HG03354 (cell line): ENCODE data around the gene AAMDC.
"Not testable (repeated sequence)": the region's sequence is repeated elsewhere in the genome, so short reads cannot be mapped to it uniquely, and the experiment has no call there.

ENCODE experiments used
- ATAC-seq: cut with Tn5 transposase; IDR thresholded peaks from one replicate; pipeline ENCODE4 v1.9.1; 2021; ENCODE audit warnings: mild to moderate bottlenecking; ENCODE audit not compliant: unreplicated experiment, poor library complexity, severe bottlenecking

AAMDC gene

DNA sequence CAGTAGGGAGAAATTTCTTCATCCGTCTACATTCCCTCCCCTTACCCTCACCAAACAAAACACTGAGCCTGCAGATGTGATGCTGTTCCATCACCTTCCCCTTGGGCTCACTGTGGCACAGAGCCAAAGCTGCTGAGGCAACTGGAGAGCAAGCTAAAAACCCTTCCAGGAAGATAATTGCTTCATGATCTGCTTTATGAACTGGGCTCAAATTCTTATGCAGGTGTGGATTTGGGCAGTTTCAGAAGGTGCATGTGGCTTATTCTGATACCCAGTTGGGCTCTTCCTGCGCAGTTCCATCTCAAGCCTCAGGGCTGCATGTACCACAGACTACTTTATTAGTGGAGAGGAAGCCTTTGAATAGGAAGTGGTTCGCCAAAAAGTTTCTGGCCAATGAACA is 58.3 kb downstream of the AAMDC start:
- peak; percentile 87 for ATAC-seq

GRCh38 chr11:77882396-77882795 is 61.5 kb downstream of the AAMDC start:
- no peak for ATAC-seq

DNA sequence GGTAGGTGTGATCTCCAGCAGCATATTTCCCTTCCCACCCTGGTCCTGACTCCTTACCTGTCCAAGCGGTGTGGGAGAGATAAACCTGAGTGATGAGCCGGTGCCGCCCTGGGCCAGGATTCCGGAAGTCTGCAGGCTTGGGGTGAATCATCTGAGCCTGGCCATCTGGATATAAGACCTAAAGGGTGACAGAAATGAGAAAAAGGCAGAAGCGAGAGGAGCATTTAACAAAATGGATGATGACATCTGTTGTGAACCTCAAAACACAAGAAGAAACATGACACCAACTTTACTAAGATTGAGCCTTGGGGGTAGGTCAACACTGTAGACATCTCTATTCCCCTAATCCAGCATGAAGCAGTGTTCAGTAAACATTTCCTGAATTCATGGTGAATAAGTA is 62.8 kb downstream of the AAMDC start:
- no peak for ATAC-seq

DNA sequence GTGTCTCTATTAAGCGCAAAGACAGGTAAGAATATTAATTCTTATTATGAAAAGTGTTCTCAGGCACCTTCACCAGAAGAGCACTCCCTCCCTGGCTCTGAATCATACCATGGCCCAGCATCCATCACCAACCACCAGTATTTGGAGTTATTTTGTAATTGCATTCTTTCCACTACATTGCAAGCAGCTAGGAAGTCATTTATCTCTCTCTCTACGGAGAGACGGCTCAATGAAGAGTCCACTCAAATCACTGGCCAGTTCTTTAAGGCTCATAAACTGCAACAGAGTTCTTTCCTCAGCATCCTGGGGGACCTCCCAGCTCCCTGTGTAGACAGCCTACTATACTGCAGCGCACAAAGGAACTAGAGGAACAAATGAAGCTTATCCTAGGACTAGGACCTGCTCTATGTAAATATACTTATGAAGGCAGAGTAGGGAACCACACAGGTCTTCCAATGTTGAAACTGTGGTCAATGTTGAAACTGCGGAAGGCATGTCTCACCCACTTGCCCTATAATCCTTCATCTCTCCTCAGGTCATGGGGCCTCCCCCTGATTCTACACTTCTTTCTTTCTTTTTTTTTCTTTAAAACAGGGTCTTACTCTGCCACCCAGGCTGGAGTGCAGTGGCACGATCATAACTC is 63.4 kb downstream of the AAMDC start:
- ATAC-seq, result no peak

DNA sequence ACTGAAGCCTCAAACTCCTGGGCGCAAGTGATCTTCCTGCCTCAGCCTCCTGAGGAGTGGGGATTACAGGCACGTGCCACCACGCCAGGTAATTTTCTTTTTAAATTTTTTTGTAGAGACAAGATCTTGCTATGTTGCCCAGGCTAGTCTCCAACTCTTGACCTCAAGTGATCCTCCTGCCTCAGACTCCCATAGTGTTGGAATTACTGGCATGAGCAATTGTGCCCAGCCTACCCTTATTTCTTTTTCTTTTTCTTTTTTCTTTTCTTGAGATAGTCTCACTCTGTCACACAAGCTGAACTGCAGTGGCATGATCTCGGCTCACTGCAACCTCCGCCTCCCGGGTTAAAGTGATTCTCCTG is 63.9 kb downstream of the AAMDC start:
- ATAC-seq, result no peak

GRCh38 chr11:77886401-77886800 is 65.5 kb downstream of the AAMDC start:
- no peak for ATAC-seq

DNA sequence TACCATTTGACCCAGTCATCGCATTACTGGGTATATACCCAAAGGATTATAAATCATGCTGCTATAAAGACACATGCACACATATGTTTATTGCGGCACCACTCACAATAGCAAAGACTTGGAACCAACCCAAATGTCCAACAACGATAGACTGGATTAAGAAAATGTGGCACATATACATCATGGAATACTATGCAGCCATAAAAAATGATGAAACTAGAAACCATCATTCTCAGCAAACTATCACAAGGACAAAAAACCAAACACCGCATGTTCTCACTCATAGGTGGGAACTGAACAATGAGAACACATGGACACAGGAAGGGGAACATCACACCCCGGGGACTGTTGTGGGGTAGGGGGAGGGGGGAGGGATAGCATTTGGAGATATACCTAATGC is 68.1 kb downstream of the AAMDC start:
- not testable (repeated sequence) for ATAC-seq

GRCh38 chr11:77890100-77890614 is 69.2 kb downstream of the AAMDC start:
- not testable (repeated sequence) for ATAC-seq

DNA sequence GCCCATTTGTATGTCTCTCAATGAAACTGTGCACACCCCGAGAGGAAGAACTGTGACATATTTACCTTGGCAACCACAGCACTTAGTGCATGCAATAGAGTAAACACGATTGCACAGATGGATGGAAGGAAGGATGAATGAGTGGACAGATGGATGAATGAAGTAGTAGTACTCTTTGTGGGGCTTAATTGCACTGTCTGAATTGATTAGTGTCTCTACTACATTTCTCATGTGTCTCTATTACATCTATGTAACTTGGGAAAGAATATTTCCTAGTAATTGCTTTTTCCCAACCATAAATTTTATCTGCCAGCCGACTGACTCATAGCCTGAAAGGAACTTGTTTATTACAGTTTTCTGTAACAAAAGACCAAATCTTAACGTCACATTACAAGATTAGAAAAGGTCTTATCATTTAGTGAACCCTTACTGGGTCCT is 69.7 kb downstream of the AAMDC start:
- ATAC-seq, result not testable (repeated sequence)

DNA sequence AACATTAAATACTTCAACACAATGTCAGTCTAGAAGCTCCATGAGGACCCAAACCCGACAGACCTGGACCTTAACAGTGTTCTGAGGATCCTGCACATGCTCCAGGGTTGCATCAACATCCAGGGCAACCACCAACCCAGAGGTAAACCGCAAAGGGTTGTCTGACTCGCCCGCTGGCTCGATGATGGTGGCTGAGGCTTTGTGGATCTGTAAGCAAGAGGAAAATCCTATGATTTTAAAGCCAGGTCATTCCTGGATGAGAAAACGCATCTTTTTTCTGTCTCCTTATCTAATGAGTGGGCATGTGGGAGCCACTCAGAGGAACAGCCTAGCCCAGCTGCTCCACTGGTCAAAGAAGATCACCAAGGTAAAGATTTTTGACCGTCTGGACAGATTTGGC is 70.3 kb downstream of the AAMDC start:
- ATAC-seq, result not testable (repeated sequence)

GRCh38 chr11:77891703-77892102 is 70.8 kb downstream of the AAMDC start:
- ATAC-seq, result not testable (repeated sequence)

DNA sequence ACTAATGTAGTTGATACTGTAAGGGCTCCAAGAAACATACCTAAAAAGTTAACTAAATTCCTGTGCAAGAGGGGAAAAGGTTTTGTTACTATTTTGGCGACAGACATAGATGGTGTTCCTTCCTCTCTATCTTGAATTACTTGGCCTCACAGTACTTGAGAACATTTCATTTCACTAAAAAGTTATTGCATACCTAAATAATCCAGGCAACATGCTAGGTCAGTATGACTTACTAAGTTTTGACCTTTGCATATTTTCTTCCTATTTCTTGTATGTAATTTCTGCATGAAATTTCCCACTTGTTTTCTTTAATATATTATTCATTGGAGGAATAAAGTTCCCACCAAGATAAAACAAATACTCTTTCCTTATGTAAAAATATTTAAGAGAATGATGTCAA is 74.0 kb downstream of the AAMDC start:
- ATAC-seq, result not testable (repeated sequence)

DNA sequence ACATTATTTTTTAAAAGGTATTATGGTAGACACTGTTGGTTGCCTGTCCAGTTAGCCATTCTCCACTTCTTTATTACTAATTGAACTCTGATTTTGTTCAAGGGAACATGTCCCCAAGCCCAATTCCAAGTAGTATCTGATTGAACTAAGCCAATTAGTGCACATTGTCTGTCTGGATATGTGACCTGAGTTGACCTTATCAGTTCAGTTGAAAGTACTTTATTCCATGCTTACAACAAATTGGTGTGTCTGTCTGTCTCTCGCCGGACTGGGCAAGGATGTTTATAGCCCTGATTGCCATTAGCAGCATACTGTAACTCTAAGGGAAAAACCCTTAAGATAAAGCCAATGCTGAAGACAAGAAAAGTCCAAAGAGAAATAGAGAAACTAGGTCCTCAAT is 87.9 kb downstream of the AAMDC start:
- no peak for ATAC-seq

DNA sequence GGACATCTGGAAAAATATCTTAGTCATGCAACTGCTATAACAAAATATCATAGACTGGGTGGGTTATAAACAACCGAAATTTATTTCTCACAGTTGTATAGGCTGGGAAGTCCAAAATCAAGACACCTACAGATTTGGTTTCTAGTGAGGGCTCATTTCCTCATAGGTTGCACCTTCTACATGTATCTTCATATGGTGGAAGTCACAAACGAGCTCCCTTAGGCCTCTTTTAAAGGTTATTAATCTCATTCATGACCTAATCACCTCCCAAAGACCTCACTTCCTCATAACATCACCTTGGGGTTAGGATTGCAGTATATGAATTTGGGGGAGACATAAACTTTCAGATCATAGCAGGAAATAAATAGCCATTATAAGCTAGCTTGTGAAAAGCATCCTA is 88.3 kb downstream of the AAMDC start:
- no peak for ATAC-seq

DNA sequence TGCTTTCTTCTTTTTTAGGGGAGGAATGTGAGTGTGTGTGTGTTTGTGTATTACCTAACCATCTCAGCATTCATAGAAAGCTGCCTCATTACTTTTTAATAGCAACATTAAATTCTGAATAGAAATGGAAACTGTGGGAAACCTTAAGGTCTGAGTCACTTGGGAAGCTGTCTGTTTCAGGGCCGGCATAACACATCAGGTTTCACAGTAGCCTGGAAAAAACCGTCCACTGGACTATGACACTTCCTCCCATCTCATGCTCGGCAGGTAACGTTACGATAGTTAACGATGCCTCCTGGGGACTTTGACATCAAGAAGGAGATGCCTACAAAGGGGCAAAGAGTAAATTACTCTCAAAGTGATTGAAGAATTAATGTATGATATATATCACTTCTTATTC is 89.9 kb downstream of the AAMDC start:
- not testable (repeated sequence) for ATAC-seq

- ATAC-seq, result not testable (repeated sequence)
Observed at GRCh38 chr11:77913608-77914306, 92.8 kb downstream of the AAMDC start.

- not testable (repeated sequence) for ATAC-seq
Observed at GRCh38 chr11:77914307-77914791, 93.4 kb downstream of the AAMDC start.

- not testable (repeated sequence) for ATAC-seq
Observed at GRCh38 chr11:77917713-77918112, 96.8 kb downstream of the AAMDC start.
